AG10803 (cell line): ENCODE measurements around the gene FITM2.

Source experiments
- DNase-seq: peaks from one replicate; pipeline ENCODE4 v3.0.0; 2010; ENCODE audit warnings: low read depth
- H3K4me3 ChIP-seq: 2 replicates; pipeline ENCODE4 v1.5.1; 2011; ENCODE audit warnings: mild to moderate bottlenecking, low read length, control low read depth
- TF ChIP-seq, protein P1 (sequence below): conservative IDR thresholded peaks from 2 replicates; pipeline ENCODE4 v1.5.1; 2011; ENCODE audit warnings: mild to moderate bottlenecking, low read length, control low read depth, inconsistent platforms

Gene FITM2

GRCh38 chr20:44297721-44298120, 13.3 kb downstream of the FITM2 start:
- no peak for DNase-seq
- no peak overlapping the region for H3K4me3 ChIP-seq
- TF ChIP-seq, protein P1, sequence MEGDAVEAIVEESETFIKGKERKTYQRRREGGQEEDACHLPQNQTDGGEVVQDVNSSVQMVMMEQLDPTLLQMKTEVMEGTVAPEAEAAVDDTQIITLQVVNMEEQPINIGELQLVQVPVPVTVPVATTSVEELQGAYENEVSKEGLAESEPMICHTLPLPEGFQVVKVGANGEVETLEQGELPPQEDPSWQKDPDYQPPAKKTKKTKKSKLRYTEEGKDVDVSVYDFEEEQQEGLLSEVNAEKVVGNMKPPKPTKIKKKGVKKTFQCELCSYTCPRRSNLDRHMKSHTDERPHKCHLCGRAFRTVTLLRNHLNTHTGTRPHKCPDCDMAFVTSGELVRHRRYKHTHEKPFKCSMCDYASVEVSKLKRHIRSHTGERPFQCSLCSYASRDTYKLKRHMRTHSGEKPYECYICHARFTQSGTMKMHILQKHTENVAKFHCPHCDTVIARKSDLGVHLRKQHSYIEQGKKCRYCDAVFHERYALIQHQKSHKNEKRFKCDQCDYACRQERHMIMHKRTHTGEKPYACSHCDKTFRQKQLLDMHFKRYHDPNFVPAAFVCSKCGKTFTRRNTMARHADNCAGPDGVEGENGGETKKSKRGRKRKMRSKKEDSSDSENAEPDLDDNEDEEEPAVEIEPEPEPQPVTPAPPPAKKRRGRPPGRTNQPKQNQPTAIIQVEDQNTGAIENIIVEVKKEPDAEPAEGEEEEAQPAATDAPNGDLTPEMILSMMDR = no peak

- no peak for DNase-seq
- H3K4me3 ChIP-seq = no peak overlapping the region
- TF ChIP-seq, protein P1 = no peak
Measured at GRCh38 chr20:44296011-44296410, 15.0 kb downstream of the FITM2 start.

- H3K4me3 ChIP-seq = no peak overlapping the region
- no peak for DNase-seq
- TF ChIP-seq, protein P1 = no peak
Measured at GRCh38 chr20:44291754-44292153, 19.2 kb downstream of the FITM2 start.

GRCh38 chr20:44288252-44288651, 22.8 kb downstream of the FITM2 start:
- no peak overlapping the region for H3K4me3 ChIP-seq
- DNase-seq = no peak
- TF ChIP-seq, protein P1 = no peak

- DNase-seq = no peak
- H3K4me3 ChIP-seq = no peak overlapping the region
- TF ChIP-seq, protein P1 = no peak
Measured at GRCh38 chr20:44287272-44288097, 23.5 kb downstream of the FITM2 start.

GRCh38 chr20:44284032-44284431, 27.0 kb downstream of the FITM2 start:
- H3K4me3 ChIP-seq = no peak overlapping the region
- DNase-seq = no peak
- TF ChIP-seq, protein P1 = no peak

- H3K4me3 ChIP-seq = no peak overlapping the region
- DNase-seq = no peak
- TF ChIP-seq, protein P1 = no peak
Measured at GRCh38 chr20:44282192-44282591, 28.8 kb downstream of the FITM2 start.
